Thyroid gland (tissue), 4 donors: Measurements from ENCODE around the gene MYO18A.

Source experiments
- CTCF ChIP-seq, 6 experiments: fragments of 200-600 bp in 3 of 6; fragments of 450-650 bp in 3 of 6; sonication (generic) in 3 of 6; IDR thresholded peaks; one replicate each; pipeline ENCODE4 v1.5.1; 2016 to 2019; ENCODE audit warnings: antibody characterized with exemption in 6 of 6, mild to moderate bottlenecking in 2 of 6, inconsistent platforms in 1 of 6, moderate library complexity in 1 of 6
- POLR2A ChIP-seq, 2 donors: fragments of 450-650 bp; IDR thresholded peaks; one replicate each; pipeline ENCODE4 v1.6.1; 2017; ENCODE audit warnings: antibody characterized with exemption in 2 of 2, mild to moderate bottlenecking in 2 of 2, moderate library complexity in 1 of 2

- TF ChIP-seq CTCF (IDR thresholded peaks at IDR 0.05) = no peak
- no peak for TF ChIP-seq POLR2A (IDR thresholded peaks at IDR 0.05)
Measured at GRCh38 chr17:29073520-29073919, 106.7 kb downstream of the MYO18A start.
